Sigmoid colon (tissue), 7 donors: ENCODE data around the gene FHOD3. TPM values are rescaled to one million over a fixed set of nuclear protein-coding genes. Genes with fewer than 3 reads are reported as not detected.
"Not testable (repeated sequence)": the region's sequence is repeated elsewhere in the genome, so short reads cannot be mapped to it uniquely, and the experiment has no call there.

Source experiments
- DNase-seq: peaks from one replicate; pipeline ENCODE4 v3.0.0-alpha.2; 2019
- H3K27ac ChIP-seq, 4 donors: fragments of 200-600 bp; sonication (generic); one replicate each; pipeline ENCODE4 v1.5.1; 2016 to 2019; ENCODE audit warnings: mild to moderate bottlenecking in 1 of 4
- H3K27me3 ChIP-seq, 3 donors: fragments of 200-600 bp; sonication (generic); one replicate each; pipeline ENCODE4 v1.5.1; 2019; ENCODE audit warnings: mild to moderate bottlenecking in 1 of 3
- H3K36me3 ChIP-seq, 4 donors: fragments of 200-600 bp; sonication (generic); one replicate each; pipeline ENCODE4 v1.5.1; 2016 to 2019
- H3K4me1 ChIP-seq, 4 donors: fragments of 200-600 bp; sonication (generic); one replicate each; pipeline ENCODE4 v1.5.1; 2017 to 2019
- H3K4me3 ChIP-seq, 4 donors: fragments of 200-600 bp; sonication (generic); one replicate each; pipeline ENCODE4 v1.5.1; 2017 to 2019; ENCODE audit warnings: mild to moderate bottlenecking in 2 of 4, moderate library complexity in 1 of 4
- H3K9me3 ChIP-seq, 4 donors: fragments of 200-600 bp in 3 of 4; sonication (generic) in 3 of 4; one replicate each; pipeline versions ENCODE4 v1.5.1 to v1.6.1; 2013 to 2019
- EP300 ChIP-seq, 4 donors: sonication (generic); formaldehyde crosslinking; IDR thresholded peaks; one replicate each; pipeline ENCODE4 v1.6.1; 2017; ENCODE audit warnings: antibody characterized with exemption in 4 of 4
- POLR2A ChIP-seq, 2 donors: fragments of 450-650 bp; IDR thresholded peaks; one replicate each; pipeline ENCODE4 v1.6.1; 2016; ENCODE audit warnings: antibody characterized with exemption in 2 of 2, mild to moderate bottlenecking in 2 of 2, moderate library complexity in 2 of 2
- POLR2AphosphoS5 ChIP-seq, 4 donors: sonication (generic); formaldehyde crosslinking; IDR thresholded peaks; one replicate each; pipeline ENCODE4 v1.6.1; 2017; ENCODE audit warnings: antibody characterized with exemption in 4 of 4
- WGBS, 2 donors: extraction: QIAGEN DNeasy Blood & Tissue Kit; methylation state at CpG; one replicate each; pipeline ENCODE4 v1.1.7; 2013; 5-methylcytosine and 5-hydroxymethylcytosine counted together
- intact Hi-C: fragments of 100-400 bp; cut with DNase I; formaldehyde crosslinking; loops from one replicate; pipeline ENCODE4 v1.15.1; 2023
- polyA plus RNA-seq, 3 donors: library from polyadenylated mRNA; stranded (reverse); fragments of 200-250 nt; gene quantifications; one replicate each; pipeline ENCODE4 v1.2.3, GENCODE V29; 2013
- total RNA-seq, 4 donors: library from RNA; depleted of rRNA; stranded (reverse); fragments of >200 nt; gene quantifications; one replicate each; pipeline ENCODE4 v1.1.0, GENCODE V29; 2016
- TF ChIP-seq, protein P1 (sequence below), 4 experiments: fragments of 450-650 bp in 3 of 4; fragments of 200-600 bp in 1 of 4; IDR thresholded peaks; one replicate each; pipeline ENCODE4 v1.5.1; 2016 to 2019; ENCODE audit warnings: antibody characterized with exemption in 4 of 4, mild to moderate bottlenecking in 3 of 4, moderate library complexity in 2 of 4
- donor health status: healthy with polysubstance abuse.
- donor health status: Bipolar disorder and iron deficiency.
- donor health status: healthy.

FHOD3 gene
- total and polyA plus RNA-seq, 7 donors, result 1.2 to 24.9 (median 9.5) TPM

DNA sequence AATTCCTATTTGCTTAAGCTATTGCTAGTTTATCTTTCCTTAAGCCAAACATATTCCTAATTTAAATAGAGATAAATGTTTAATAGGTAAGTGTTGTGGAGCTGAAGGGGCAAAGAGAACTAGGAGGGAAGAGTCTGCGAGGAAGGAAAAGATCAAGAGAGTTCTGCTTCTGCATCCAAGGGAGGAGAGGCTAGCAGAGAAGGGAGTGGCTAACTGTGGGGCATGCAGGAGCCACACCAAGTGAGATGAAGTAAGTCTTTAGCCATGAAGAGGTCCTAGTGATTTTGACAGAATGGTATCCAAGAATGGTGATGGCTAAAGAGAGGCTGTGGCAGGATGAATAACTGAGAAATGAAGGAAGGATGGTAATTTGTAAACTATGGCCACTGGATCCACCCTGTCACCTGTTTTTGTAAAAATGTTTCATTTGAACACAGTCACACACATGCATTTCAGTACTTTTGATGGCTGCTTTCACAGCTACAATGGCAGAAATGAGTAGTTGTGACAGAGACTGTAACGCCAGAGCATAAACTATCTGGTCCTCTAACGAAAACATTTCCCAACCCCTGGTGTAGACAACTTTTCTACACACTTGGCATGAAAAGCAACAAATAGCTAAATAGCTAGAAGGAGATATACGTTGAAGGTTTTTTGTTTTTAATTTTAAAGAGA is 515.7 kb downstream of the FHOD3 start:
- no peaks in the 10 kb centered on the region for H3K27me3 ChIP-seq
- H3K36me3 ChIP-seq, result peaks cover 0 to 29% (median 1%) of the 10 kb centered on the region in 4 donors
- TF ChIP-seq EP300 (IDR thresholded peaks at IDR 0.05) (no peak), POLR2AphosphoS5 (IDR thresholded peaks at IDR 0.05) (no peak), POLR2A (IDR thresholded peaks at IDR 0.05) (no peak)
- TF ChIP-seq, protein P1, sequence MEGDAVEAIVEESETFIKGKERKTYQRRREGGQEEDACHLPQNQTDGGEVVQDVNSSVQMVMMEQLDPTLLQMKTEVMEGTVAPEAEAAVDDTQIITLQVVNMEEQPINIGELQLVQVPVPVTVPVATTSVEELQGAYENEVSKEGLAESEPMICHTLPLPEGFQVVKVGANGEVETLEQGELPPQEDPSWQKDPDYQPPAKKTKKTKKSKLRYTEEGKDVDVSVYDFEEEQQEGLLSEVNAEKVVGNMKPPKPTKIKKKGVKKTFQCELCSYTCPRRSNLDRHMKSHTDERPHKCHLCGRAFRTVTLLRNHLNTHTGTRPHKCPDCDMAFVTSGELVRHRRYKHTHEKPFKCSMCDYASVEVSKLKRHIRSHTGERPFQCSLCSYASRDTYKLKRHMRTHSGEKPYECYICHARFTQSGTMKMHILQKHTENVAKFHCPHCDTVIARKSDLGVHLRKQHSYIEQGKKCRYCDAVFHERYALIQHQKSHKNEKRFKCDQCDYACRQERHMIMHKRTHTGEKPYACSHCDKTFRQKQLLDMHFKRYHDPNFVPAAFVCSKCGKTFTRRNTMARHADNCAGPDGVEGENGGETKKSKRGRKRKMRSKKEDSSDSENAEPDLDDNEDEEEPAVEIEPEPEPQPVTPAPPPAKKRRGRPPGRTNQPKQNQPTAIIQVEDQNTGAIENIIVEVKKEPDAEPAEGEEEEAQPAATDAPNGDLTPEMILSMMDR (IDR thresholded peaks at IDR 0.05), result no peak
- 88% methylated on average over 4 of the region's 4 CpGs for WGBS, 2 donors
- no peaks in the 10 kb centered on the region for H3K9me3 ChIP-seq
- H3K27ac ChIP-seq, result peak overlapping the region in 1 of 4 donors; percentile 74
- H3K4me3 ChIP-seq, result no peak overlapping the region
- DNase-seq, result no peak
- intact Hi-C loops, result no loop called here
- peaks cover 0 to 6% (median 0%) of the 10 kb centered on the region in 4 donors for H3K4me1 ChIP-seq

DNA sequence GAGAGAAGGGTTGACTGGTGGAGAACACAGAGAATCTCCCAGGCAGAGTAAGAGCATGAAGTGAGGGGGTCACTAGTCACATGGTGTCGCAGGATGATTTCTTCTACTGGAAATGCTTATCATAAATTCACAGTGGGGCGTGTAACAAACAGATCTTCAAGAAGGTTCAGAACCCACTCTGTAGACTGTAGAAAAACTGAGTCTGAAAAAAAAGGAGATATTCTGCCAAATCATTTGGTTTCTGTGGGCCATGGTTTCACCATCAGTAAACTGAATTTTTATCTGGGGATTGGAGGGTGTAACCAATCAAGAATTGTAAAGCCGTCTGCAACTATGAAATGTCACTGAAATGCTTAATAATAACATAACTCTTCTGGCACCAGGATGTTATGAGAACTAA is 516.3 kb downstream of the FHOD3 start:
- no peak overlapping the region for H3K4me3 ChIP-seq
- DNase-seq, result no peak
- no peaks in the 10 kb centered on the region for H3K9me3 ChIP-seq
- peaks cover 0 to 33% (median 3%) of the 10 kb centered on the region in 4 donors for H3K36me3 ChIP-seq
- peak overlapping the region in 1 of 4 donors; percentile 74 for H3K27ac ChIP-seq
- H3K27me3 ChIP-seq, result no peaks in the 10 kb centered on the region
- 87 to 91% methylated on average over 3 of the region's 3 CpGs for WGBS, 2 donors
- H3K4me1 ChIP-seq, result peaks cover 0 to 6% (median 0%) of the 10 kb centered on the region in 4 donors
- intact Hi-C loops, result no loop called here
- TF ChIP-seq POLR2A (IDR thresholded peaks at IDR 0.05) (no peak), POLR2AphosphoS5 (IDR thresholded peaks at IDR 0.05) (no peak), EP300 (IDR thresholded peaks at IDR 0.05) (no peak)
- TF ChIP-seq, protein P1 (IDR thresholded peaks at IDR 0.05), result no peak

DNA sequence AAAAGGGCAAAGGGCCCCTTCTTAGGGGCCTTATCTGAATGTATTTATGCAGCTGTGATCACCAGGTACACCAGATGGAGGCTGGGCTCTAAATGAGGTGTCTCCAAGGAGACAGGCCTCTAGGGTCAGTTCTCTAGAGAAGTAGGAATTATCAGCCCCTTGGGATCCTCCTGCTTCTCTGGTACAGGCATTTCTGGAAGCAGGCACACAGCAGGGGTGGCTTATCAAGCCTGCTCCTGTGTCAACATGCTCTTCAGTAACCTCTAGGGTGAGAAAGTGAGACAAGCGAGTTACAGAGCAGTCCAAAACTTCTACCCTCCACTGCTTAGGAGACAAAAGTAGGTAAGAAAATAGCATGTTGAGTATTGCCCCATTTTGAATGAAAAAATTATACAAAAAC is 517.5 kb downstream of the FHOD3 start:
- DNase-seq, result no peak
- 41 to 47% methylated on average over 1 of the region's 1 CpG for WGBS, 2 donors
- H3K27me3 ChIP-seq, result no peaks in the 10 kb centered on the region
- no peak overlapping the region for H3K27ac ChIP-seq
- H3K4me1 ChIP-seq, result peaks cover 0 to 6% (median 0%) of the 10 kb centered on the region in 4 donors
- intact Hi-C loops, result no loop called here
- H3K4me3 ChIP-seq, result no peak overlapping the region
- TF ChIP-seq POLR2AphosphoS5 (IDR thresholded peaks at IDR 0.05), result no peak
- TF ChIP-seq EP300 (IDR thresholded peaks at IDR 0.05), result no peak
- TF ChIP-seq, protein P1 (IDR thresholded peaks at IDR 0.05), result no peak
- TF ChIP-seq POLR2A (IDR thresholded peaks at IDR 0.05), result no peak
- no peaks in the 10 kb centered on the region for H3K9me3 ChIP-seq
- peaks cover 0 to 33% (median 4%) of the 10 kb centered on the region in 4 donors for H3K36me3 ChIP-seq

DNA sequence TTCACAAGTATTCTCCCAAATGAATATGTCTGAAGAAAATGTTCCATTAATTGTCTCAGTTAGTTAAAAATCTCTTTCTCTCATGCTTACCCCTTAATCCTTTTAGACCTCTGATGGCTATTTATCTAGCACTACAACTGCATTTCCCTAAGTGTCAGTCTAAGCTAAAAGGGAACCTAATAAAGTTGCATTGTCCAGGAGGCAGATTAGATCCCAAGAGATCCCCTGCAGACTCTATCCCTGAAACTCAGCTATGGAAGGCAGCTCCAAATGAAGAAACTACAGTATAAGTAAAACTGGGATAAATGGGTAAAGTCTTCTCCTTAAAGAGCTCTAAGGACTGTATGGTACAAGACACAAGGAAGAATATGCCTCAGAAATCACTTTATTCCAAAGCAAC is 518.6 kb downstream of the FHOD3 start:
- intact Hi-C loops, result not testable (repeated sequence)
- H3K36me3 ChIP-seq, result peaks cover 0 to 33% (median 4%) of the 10 kb centered on the region in 4 donors

DNA sequence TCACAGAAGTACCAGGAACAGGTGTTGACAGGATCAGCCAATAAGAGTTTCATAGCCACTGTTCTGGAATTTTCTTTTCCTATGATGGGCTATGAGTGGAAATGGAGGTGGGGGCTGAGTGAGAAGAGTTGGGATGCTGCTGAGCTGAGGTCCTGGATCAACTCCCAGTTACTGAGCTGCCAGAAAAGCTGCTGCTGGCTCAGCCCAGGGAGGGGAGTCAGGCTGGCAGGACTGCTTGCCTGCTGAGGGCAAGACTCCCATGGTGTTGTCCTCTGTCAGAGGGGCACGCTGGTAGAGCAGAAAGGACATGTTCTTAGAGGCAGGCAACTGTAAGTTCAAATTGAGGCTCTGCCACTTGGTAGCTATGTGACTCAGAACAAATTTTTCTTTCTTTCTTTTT is 519.5 kb downstream of the FHOD3 start:
- WGBS, 2 donors, result 92 to 95% methylated on average over 1 of the region's 1 CpG
- no peak for TF ChIP-seq POLR2A (IDR thresholded peaks at IDR 0.05)
- TF ChIP-seq EP300 (IDR thresholded peaks at IDR 0.05), result no peak
- Histone ChIP-seq H3K27me3 (no peaks in the 10 kb centered on the region), H3K36me3 (peaks cover 0 to 33% (median 4%) of the 10 kb centered on the region in 4 donors), H3K9me3 (no peaks in the 10 kb centered on the region), H3K4me1 (peaks cover 0 to under 1% (median 0%) of the 10 kb centered on the region in 4 donors), H3K27ac (no peak overlapping the region), H3K4me3 (no peak overlapping the region)
- DNase-seq, result no peak
- intact Hi-C loops, result no loop called here

More for the DNA sequence above, 518.6 kb downstream of the FHOD3 start:
- H3K9me3 ChIP-seq, H3K27ac ChIP-seq, DNase-seq, H3K4me3 ChIP-seq, H3K27me3 ChIP-seq, H3K4me1 ChIP-seq: not testable (repeated sequence)

DNA sequence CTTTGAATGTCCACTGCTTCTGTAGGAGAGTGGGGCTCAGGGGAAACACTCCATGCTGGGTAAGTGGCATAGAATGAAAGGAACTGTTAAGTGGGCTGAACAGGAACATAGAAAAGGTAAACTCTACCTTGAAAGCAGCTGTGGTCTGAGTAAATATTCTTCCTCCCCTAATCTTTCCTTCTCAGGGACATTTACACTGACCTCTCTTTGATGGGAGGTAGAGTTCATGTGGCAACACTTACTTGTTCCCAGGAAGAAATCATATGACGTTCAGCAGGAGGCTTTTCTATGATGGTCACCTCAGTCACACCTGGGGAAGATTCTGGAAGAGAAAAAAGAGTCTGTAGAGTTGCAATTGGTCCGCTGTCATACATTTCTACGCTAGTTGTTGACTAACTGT is 521.1 kb downstream of the FHOD3 start:
- no peaks in the 10 kb centered on the region for H3K4me1 ChIP-seq
- TF ChIP-seq, protein P1 (IDR thresholded peaks at IDR 0.05), result no peak
- no peak for TF ChIP-seq POLR2AphosphoS5 (IDR thresholded peaks at IDR 0.05)
- no peak for DNase-seq
- H3K27ac ChIP-seq, result no peak overlapping the region
- intact Hi-C loops, result no loop called here
- no peaks in the 10 kb centered on the region for H3K27me3 ChIP-seq
- WGBS, 2 donors, result 95 to 97% methylated on average over 3 of the region's 3 CpGs
- H3K36me3 ChIP-seq, result peaks cover 0 to 33% (median 4%) of the 10 kb centered on the region in 4 donors
- no peak overlapping the region for H3K4me3 ChIP-seq
- H3K9me3 ChIP-seq, result no peaks in the 10 kb centered on the region
